Testis (tissue), 2 donors: ENCODE results near the gene GLG1.

Experiments used
- CTCF ChIP-seq, 3 experiments: fragments of 450-650 bp in 2 of 3; fragments of 200-600 bp in 1 of 3; sonication (generic) in 1 of 3; IDR thresholded peaks; one replicate each; pipeline ENCODE4 v1.5.1; 2016 to 2019; ENCODE audit warnings: antibody characterized with exemption in 3 of 3, mild to moderate bottlenecking in 2 of 3, moderate library complexity in 1 of 3
- POLR2A ChIP-seq: fragments of 450-650 bp; IDR thresholded peaks from one replicate; pipeline ENCODE4 v1.6.1; 2017; ENCODE audit warnings: antibody characterized with exemption, mild to moderate bottlenecking, moderate library complexity

GRCh38 chr16:74466872-74467271 lies 140.0 kb downstream of the GLG1 start:
- TF ChIP-seq CTCF (IDR thresholded peaks at IDR 0.05) (no peak), POLR2A (no peak)
